Right lobe of liver (tissue), 4 donors: ENCODE measurements around the gene NUP210.

Experiments
- POLR2A ChIP-seq: fragments of 450-650 bp; IDR thresholded peaks from one replicate; pipeline ENCODE4 v1.6.1; 2017; ENCODE audit warnings: antibody characterized with exemption, mild to moderate bottlenecking
- TF ChIP-seq, protein P1 (sequence below), 4 donors: fragments of 200-600 bp in 3 of 4; fragments of 450-650 bp in 1 of 4; IDR thresholded peaks; one replicate each; pipeline versions ENCODE4 v1.5.1 to v1.8.0; 2016 to 2022; ENCODE audit warnings: antibody characterized with exemption in 4 of 4, mild to moderate bottlenecking in 2 of 4
- donor health status: DM: no; HTN: no; CAD: no.
- donor health status: DM: no; HTN: no; CAD: no.
- donor health status: DM: no; HTN: yes; CAD: no.

DNA sequence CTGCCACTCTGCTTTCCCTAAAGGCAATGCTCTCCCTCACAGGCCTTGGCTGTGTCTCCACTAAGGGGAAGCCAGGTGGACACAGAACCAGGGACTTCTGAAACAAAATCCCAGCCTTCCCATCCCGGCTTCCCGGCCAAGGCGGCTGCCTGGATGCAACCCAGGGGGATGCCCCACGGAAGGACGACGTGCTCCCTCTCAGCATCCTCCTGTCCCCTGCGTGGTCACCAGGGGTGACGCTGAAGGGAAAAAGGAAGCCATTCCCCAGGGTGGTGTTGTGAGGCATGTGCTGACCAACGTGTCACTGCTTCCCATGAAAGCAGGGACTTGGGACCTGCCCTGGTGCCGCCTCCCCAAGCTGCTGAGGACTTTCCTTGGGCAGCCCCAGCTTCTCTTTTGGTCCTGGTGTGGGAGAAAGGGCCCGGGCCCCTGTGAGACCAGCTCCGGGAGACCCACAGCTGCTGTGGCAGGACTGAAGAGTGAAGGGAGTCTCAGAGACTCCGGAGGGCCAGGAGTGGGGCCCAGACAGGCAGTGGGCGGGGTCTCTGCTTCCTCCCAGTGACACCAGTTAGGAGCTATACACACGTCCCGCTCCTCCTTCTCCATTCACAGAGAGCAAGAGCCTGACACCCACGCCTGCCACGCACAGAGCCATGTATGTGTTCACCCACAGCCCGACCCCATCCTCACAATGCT is 139.2 kb downstream of the NUP210 start:
- TF ChIP-seq, protein P1, sequence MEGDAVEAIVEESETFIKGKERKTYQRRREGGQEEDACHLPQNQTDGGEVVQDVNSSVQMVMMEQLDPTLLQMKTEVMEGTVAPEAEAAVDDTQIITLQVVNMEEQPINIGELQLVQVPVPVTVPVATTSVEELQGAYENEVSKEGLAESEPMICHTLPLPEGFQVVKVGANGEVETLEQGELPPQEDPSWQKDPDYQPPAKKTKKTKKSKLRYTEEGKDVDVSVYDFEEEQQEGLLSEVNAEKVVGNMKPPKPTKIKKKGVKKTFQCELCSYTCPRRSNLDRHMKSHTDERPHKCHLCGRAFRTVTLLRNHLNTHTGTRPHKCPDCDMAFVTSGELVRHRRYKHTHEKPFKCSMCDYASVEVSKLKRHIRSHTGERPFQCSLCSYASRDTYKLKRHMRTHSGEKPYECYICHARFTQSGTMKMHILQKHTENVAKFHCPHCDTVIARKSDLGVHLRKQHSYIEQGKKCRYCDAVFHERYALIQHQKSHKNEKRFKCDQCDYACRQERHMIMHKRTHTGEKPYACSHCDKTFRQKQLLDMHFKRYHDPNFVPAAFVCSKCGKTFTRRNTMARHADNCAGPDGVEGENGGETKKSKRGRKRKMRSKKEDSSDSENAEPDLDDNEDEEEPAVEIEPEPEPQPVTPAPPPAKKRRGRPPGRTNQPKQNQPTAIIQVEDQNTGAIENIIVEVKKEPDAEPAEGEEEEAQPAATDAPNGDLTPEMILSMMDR (IDR thresholded peaks at IDR 0.05): no peak
- no peak for TF ChIP-seq POLR2A
